Suprapubic skin (tissue), 4 donors: Measurements from ENCODE around the gene FUBP1. TPM values are rescaled to one million over a fixed set of nuclear protein-coding genes. Genes with fewer than 3 reads are reported as not detected.

Experiments used
- DNase-seq, 2 donors: peaks; one replicate each; pipeline ENCODE4 v3.0.0-alpha.2; 2019; ENCODE audit warnings: low spot score in 2 of 2
- H3K27ac ChIP-seq: fragments of 200-600 bp; sonication (generic); one replicate; pipeline ENCODE4 v1.5.1; 2019
- H3K27me3 ChIP-seq: fragments of 200-600 bp; sonication (generic); one replicate; pipeline ENCODE4 v1.5.1; 2019
- H3K36me3 ChIP-seq: fragments of 200-600 bp; sonication (generic); one replicate; pipeline ENCODE4 v1.5.1; 2019
- H3K4me1 ChIP-seq: fragments of 200-600 bp; sonication (generic); one replicate; pipeline ENCODE4 v1.5.1; 2019
- H3K4me3 ChIP-seq: fragments of 200-600 bp; sonication (generic); one replicate; pipeline ENCODE4 v1.5.1; 2019; ENCODE audit warnings: mild to moderate bottlenecking
- H3K9me3 ChIP-seq: fragments of 200-600 bp; sonication (generic); one replicate; pipeline ENCODE4 v1.5.1; 2019
- EP300 ChIP-seq: sonication (generic); formaldehyde crosslinking; IDR thresholded peaks from one replicate; pipeline ENCODE4 v1.6.1; 2017; ENCODE audit warnings: antibody characterized with exemption
- POLR2A ChIP-seq, 2 donors: fragments of 450-650 bp; IDR thresholded peaks; one replicate each; pipeline ENCODE4 v1.6.1; 2017; ENCODE audit warnings: antibody characterized with exemption in 2 of 2, mild to moderate bottlenecking in 2 of 2, moderate library complexity in 2 of 2
- POLR2AphosphoS5 ChIP-seq, 3 donors: sonication (generic); formaldehyde crosslinking; IDR thresholded peaks; one replicate each; pipeline ENCODE4 v1.6.1; 2017; ENCODE audit warnings: antibody characterized with exemption in 3 of 3
- WGBS: methylation state at CpG from one replicate; pipeline ENCODE4 v1.1.5; 2018; 5-methylcytosine and 5-hydroxymethylcytosine counted together
- total RNA-seq, 4 donors: library from RNA; depleted of rRNA; stranded (reverse); fragments of >200 nt; gene quantifications; one replicate each; pipeline ENCODE4 v1.1.0, GENCODE V29; 2016
- TF ChIP-seq, protein P1 (sequence below), 2 donors: fragments of 200-600 bp in 1 of 2; fragments of 450-650 bp in 1 of 2; sonication (generic) in 1 of 2; IDR thresholded peaks; one replicate each; pipeline ENCODE4 v1.5.1; 2016 to 2019; ENCODE audit warnings: antibody characterized with exemption in 2 of 2, mild to moderate bottlenecking in 1 of 2, moderate library complexity in 1 of 2

Gene FUBP1
- total RNA-seq, 4 donors from 2014 or later = 57.9 to 178 (median 68.5) TPM

DNA sequence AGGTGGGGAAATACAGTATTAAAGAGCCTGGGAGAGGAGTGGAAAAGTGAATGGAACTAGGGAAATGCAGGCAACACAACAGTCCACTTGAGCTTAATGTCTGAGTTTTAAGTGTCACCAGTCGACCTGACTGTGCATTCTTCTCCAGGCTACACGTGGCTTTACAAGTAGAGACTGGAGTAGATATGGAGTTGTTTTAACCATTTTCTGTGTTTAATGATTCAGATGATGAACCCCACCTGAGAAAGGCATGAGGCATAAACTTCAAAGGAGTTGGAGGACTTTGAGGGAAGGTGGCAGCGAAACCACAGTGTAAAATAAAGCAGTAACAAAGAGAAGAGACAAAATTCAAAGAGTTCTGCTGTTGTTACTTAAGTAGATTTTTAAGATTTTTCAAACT is 12.6 kb downstream of the FUBP1 start:
- no peaks in the 10 kb centered on the region for H3K9me3 ChIP-seq
- no peaks in the 10 kb centered on the region for H3K27me3 ChIP-seq
- DNase-seq = no peak
- H3K4me1 ChIP-seq = peaks cover 5% of the 10 kb centered on the region
- no peak overlapping the region for H3K27ac ChIP-seq
- WGBS = 71% methylated on average over 3 of the region's 3 CpGs
- no peak for TF ChIP-seq POLR2AphosphoS5 (IDR thresholded peaks at IDR 0.05)
- TF ChIP-seq, protein P1, sequence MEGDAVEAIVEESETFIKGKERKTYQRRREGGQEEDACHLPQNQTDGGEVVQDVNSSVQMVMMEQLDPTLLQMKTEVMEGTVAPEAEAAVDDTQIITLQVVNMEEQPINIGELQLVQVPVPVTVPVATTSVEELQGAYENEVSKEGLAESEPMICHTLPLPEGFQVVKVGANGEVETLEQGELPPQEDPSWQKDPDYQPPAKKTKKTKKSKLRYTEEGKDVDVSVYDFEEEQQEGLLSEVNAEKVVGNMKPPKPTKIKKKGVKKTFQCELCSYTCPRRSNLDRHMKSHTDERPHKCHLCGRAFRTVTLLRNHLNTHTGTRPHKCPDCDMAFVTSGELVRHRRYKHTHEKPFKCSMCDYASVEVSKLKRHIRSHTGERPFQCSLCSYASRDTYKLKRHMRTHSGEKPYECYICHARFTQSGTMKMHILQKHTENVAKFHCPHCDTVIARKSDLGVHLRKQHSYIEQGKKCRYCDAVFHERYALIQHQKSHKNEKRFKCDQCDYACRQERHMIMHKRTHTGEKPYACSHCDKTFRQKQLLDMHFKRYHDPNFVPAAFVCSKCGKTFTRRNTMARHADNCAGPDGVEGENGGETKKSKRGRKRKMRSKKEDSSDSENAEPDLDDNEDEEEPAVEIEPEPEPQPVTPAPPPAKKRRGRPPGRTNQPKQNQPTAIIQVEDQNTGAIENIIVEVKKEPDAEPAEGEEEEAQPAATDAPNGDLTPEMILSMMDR (IDR thresholded peaks at IDR 0.05) = no peak
- no peak for TF ChIP-seq POLR2A (IDR thresholded peaks at IDR 0.05)
- TF ChIP-seq EP300 = no peak
- peaks cover 79% of the 10 kb centered on the region for H3K36me3 ChIP-seq
- no peak overlapping the region for H3K4me3 ChIP-seq

DNA sequence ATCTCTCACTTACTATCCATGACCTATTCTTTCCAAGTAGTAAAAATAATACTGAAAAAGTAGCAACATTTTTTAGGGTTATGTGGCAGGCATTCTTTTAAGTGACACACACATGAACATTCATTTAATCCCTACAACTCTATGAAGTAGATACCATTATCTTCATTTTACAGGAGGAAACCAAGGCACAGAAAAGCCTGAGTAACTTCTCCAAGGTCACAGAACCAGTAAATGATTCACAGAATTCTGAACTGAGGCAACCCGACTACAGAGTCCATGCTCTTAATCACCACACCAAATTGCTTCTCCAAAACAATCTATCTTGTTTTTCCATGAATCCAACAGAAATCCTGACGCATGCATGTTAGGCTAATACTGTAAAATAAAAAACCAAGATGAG is 17.5 kb downstream of the FUBP1 start:
- WGBS = 93% methylated on average over 2 of the region's 2 CpGs
- peaks cover 99% of the 10 kb centered on the region for H3K36me3 ChIP-seq

DNA sequence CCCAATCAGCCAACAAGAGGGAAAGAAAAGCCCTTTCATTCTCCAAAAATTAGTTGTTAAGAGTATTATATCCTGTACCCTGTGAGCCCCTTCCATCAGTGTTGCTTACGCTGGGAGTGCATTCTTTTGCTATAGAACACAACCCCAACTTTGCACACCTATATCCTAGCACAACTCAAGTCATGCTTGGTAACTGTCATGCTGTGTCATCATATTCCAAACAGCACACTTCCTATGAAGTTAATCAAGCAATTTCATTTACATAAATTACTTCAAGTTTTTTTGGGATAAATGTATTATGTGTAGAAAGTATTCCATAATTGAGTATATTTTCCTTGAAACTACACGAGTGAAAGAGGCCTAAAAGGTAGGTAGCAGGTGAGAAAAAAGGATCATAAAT is 20.0 kb downstream of the FUBP1 start:
- H3K36me3 ChIP-seq = peaks cover 99% of the 10 kb centered on the region
- 93% methylated on average over 2 of the region's 2 CpGs for WGBS

More for the DNA sequence above, 17.5 kb downstream of the FUBP1 start:
- DNase-seq = no peak
- Histone ChIP-seq H3K4me3 (no peak overlapping the region), H3K27me3 (no peaks in the 10 kb centered on the region), H3K27ac (no peak overlapping the region), H3K9me3 (no peaks in the 10 kb centered on the region), H3K4me1 (no peaks in the 10 kb centered on the region)
- TF ChIP-seq EP300 = no peak
- TF ChIP-seq POLR2AphosphoS5 (IDR thresholded peaks at IDR 0.05) = no peak
- TF ChIP-seq, protein P1 (IDR thresholded peaks at IDR 0.05) = no peak
- no peak for TF ChIP-seq POLR2A (IDR thresholded peaks at IDR 0.05)

DNA sequence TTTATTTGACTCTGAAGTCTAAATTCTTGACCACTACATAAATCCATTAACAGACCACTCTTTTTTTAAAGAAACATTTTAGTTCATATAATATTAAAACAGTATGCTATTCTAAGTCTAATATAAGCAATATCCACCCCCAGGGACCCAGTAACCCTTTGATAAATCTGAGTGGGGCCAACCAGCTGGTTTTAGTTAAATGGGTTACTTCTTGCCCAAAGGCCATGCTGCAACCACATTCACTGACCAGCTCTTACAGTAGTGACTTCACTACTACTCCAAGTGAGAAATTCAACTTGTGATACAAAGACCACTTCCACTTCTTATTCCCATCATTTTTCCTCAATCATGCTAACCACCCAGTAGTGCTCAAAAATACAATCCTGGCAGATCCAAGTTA is 20.5 kb downstream of the FUBP1 start:
- Histone ChIP-seq H3K27ac (no peak overlapping the region), H3K9me3 (no peaks in the 10 kb centered on the region), H3K27me3 (no peaks in the 10 kb centered on the region), H3K4me1 (no peaks in the 10 kb centered on the region), H3K36me3 (peaks cover 99% of the 10 kb centered on the region), H3K4me3 (no peak overlapping the region)
- TF ChIP-seq POLR2A (IDR thresholded peaks at IDR 0.05) = no peak
- no peak for DNase-seq

More for the DNA sequence above, 20.0 kb downstream of the FUBP1 start:
- H3K4me1 ChIP-seq = no peaks in the 10 kb centered on the region
- TF ChIP-seq POLR2A (IDR thresholded peaks at IDR 0.05) = no peak
- TF ChIP-seq, protein P1 (IDR thresholded peaks at IDR 0.05) = no peak
- no peak for TF ChIP-seq EP300
- TF ChIP-seq POLR2AphosphoS5 (IDR thresholded peaks at IDR 0.05) = no peak
- H3K9me3 ChIP-seq = no peaks in the 10 kb centered on the region
- H3K4me3 ChIP-seq = no peak overlapping the region
- H3K27ac ChIP-seq = no peak overlapping the region
- no peaks in the 10 kb centered on the region for H3K27me3 ChIP-seq
- DNase-seq = no peak

DNA sequence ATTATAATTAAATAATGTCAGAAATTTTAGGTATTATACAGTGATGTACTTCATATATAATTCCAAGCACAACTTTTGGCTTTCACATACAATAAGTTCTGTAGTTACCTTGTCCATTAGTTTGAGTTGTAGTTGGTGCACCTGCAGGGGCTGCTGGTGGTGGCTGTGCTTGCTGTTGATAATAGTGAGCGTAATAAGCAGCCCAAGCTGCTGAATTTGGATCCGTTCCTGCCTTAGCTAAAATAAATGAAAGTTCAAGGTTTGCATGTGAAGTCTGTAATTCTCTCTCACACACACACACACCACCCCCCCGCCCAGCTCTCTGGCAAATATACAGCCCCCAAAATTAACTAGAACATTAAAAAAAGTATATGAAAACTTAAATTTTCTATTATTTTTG is 22.4 kb downstream of the FUBP1 start:
- H3K36me3 ChIP-seq = peaks cover 98% of the 10 kb centered on the region

More for the DNA sequence above, 22.4 kb downstream of the FUBP1 start:
- 97% methylated on average over 3 of the region's 3 CpGs for WGBS
- Histone ChIP-seq H3K9me3 (no peaks in the 10 kb centered on the region), H3K27me3 (no peaks in the 10 kb centered on the region), H3K27ac (no peak overlapping the region), H3K4me1 (peaks cover under 1% of the 10 kb centered on the region), H3K4me3 (no peak overlapping the region)
- DNase-seq = no peak
- no peak for TF ChIP-seq POLR2AphosphoS5 (IDR thresholded peaks at IDR 0.05)
- TF ChIP-seq, protein P1 (IDR thresholded peaks at IDR 0.05) = no peak
- no peak for TF ChIP-seq EP300
- no peak for TF ChIP-seq POLR2A (IDR thresholded peaks at IDR 0.05)
